ENCODE results near the gene ENTHD1.

The ENTHD1 gene

GRCh38 chr22:39808081-39808480 lies 85.5 kb downstream of the ENTHD1 start:
- no peak for DNase-seq (ENCODE audit: low read depth)
- no peak overlapping the region for H3K4me3 ChIP-seq (ENCODE audit: low read depth, low read length)

GRCh38 chr22:39806109-39806508 lies 87.5 kb downstream of the ENTHD1 start:
- no peak for DNase-seq (ENCODE audit: low read depth)
- H3K4me3 ChIP-seq (ENCODE audit: low read depth, low read length), result no peak overlapping the region

GRCh38 chr22:39805117-39805516 lies 88.4 kb downstream of the ENTHD1 start:
- no peak overlapping the region for H3K4me3 ChIP-seq (ENCODE audit: low read depth, low read length)
- DNase-seq (ENCODE audit: low read depth), result no peak

GRCh38 chr22:39802682-39803081 lies 90.9 kb downstream of the ENTHD1 start:
- DNase-seq (ENCODE audit: low read depth), result no peak
- no peak overlapping the region for H3K4me3 ChIP-seq (ENCODE audit: low read depth, low read length)

GRCh38 chr22:39800790-39801520 lies 92.6 kb downstream of the ENTHD1 start:
- H3K4me3 ChIP-seq (ENCODE audit: low read depth, low read length), result no peak overlapping the region
- no peak for DNase-seq (ENCODE audit: low read depth)

- no peak for DNase-seq (ENCODE audit: low read depth)
- H3K4me3 ChIP-seq (ENCODE audit: low read depth, low read length), result no peak overlapping the region
Measured at GRCh38 chr22:39797528-39798147, 95.9 kb downstream of the ENTHD1 start.

- DNase-seq (ENCODE audit: low read depth), result no peak
- H3K4me3 ChIP-seq (ENCODE audit: low read depth, low read length), result no peak overlapping the region
Measured at GRCh38 chr22:39789788-39790187, 103.8 kb downstream of the ENTHD1 start.

- no peak overlapping the region for H3K4me3 ChIP-seq (ENCODE audit: low read depth, low read length)
- no peak for DNase-seq (ENCODE audit: low read depth)
Measured at GRCh38 chr22:39785232-39785631, 108.3 kb downstream of the ENTHD1 start.

- H3K4me3 ChIP-seq (ENCODE audit: low read depth, low read length), result no peak overlapping the region
- DNase-seq (ENCODE audit: low read depth), result no peak
Measured at GRCh38 chr22:39777716-39778454, 115.7 kb downstream of the ENTHD1 start.

- DNase-seq (ENCODE audit: low read depth), result no peak
- H3K4me3 ChIP-seq (ENCODE audit: low read depth, low read length), result no peak overlapping the region
Measured at GRCh38 chr22:39776295-39777009, 117.1 kb downstream of the ENTHD1 start.

GRCh38 chr22:39773976-39774539 lies 119.5 kb downstream of the ENTHD1 start:
- no peak overlapping the region for H3K4me3 ChIP-seq (ENCODE audit: low read depth, low read length)
- DNase-seq (ENCODE audit: low read depth), result no peak

- DNase-seq (ENCODE audit: low read depth), result no peak
- no peak overlapping the region for H3K4me3 ChIP-seq (ENCODE audit: low read depth, low read length)
Measured at GRCh38 chr22:39773503-39773902, 120.1 kb downstream of the ENTHD1 start.

GRCh38 chr22:39771486-39771885 lies 122.1 kb downstream of the ENTHD1 start:
- no peak for DNase-seq (ENCODE audit: low read depth)

GRCh38 chr22:39765661-39766060 lies 127.9 kb downstream of the ENTHD1 start:
- DNase-seq (ENCODE audit: low read depth), result no peak
- H3K4me3 ChIP-seq (ENCODE audit: low read depth, low read length), result no peak overlapping the region

More at GRCh38 chr22:39771486-39771885, 122.1 kb downstream of the ENTHD1 start:
- no peak overlapping the region for H3K4me3 ChIP-seq (ENCODE audit: low read depth, low read length)

GRCh38 chr22:39765046-39765445 lies 128.5 kb downstream of the ENTHD1 start:
- no peak overlapping the region for H3K4me3 ChIP-seq (ENCODE audit: low read depth, low read length)
- DNase-seq (ENCODE audit: low read depth), result no peak

GRCh38 chr22:39763276-39763675 lies 130.3 kb downstream of the ENTHD1 start:
- H3K4me3 ChIP-seq (ENCODE audit: low read depth, low read length), result no peak overlapping the region
- no peak for DNase-seq (ENCODE audit: low read depth)

- DNase-seq (ENCODE audit: low read depth), result no peak
Measured at GRCh38 chr22:39750759-39751158, 142.8 kb downstream of the ENTHD1 start.

GRCh38 chr22:39748877-39749276 lies 144.7 kb downstream of the ENTHD1 start:
- DNase-seq (ENCODE audit: low read depth), result peak; percentile 3
- H3K4me3 ChIP-seq (ENCODE audit: low read depth, low read length), result no peak overlapping the region

More at GRCh38 chr22:39750759-39751158, 142.8 kb downstream of the ENTHD1 start:
- H3K4me3 ChIP-seq (ENCODE audit: low read depth, low read length), result no peak overlapping the region

GRCh38 chr22:39746600-39747262 lies 146.8 kb downstream of the ENTHD1 start:
- no peak for DNase-seq (ENCODE audit: low read depth)
- H3K4me3 ChIP-seq (ENCODE audit: low read depth, low read length), result no peak overlapping the region

Data from skeletal muscle cell (primary cell).